Bronchial epithelial cell (primary cell): ENCODE data around the gene FRMD4A. TPM values are rescaled to one million over a fixed set of nuclear protein-coding genes. Genes with fewer than 3 reads are reported as not detected.

ENCODE experiments used
- DNase-seq: peaks from one replicate; pipeline ENCODE4 v3.0.0-alpha.2; 2010; ENCODE audit warnings: low read depth
- FAIRE-seq: peaks from 2 replicates; lab custom pipeline; 2011; peaks lifted over from hg19 to GRCh38; lab: Jason Lieb, UNC
- H3K27me3 ChIP-seq: 2 replicates; pipeline ENCODE4 v1.5.1; 2011; ENCODE audit warnings: low read length; ENCODE audit not compliant: control insufficient read depth, insufficient read depth
- H3K36me3 ChIP-seq: 2 replicates; pipeline ENCODE4 v1.5.1; 2011; ENCODE audit warnings: low read length; ENCODE audit not compliant: control insufficient read depth, insufficient read depth
- H3K4me3 ChIP-seq: 2 replicates; pipeline ENCODE4 v1.5.1; 2011; ENCODE audit warnings: mild to moderate bottlenecking, low read depth, low read length, control low read depth
- CTCF ChIP-seq: IDR thresholded peaks from 2 replicates; pipeline ENCODE4 v1.5.1; 2011; ENCODE audit warnings: mild to moderate bottlenecking, moderate library complexity, low read length, control low read depth, inconsistent platforms; ENCODE audit not compliant: insufficient read depth, severe bottlenecking
- total RNA-seq: library from RNA; depleted of rRNA; stranded (reverse); fragments of >200 nt; gene quantifications from 2 replicates; pipeline ENCODE4 v1.2.1, GENCODE V29; 2014

The FRMD4A gene
- total RNA-seq, 1 donor from 2014 or later, result 3.2 TPM

DNA sequence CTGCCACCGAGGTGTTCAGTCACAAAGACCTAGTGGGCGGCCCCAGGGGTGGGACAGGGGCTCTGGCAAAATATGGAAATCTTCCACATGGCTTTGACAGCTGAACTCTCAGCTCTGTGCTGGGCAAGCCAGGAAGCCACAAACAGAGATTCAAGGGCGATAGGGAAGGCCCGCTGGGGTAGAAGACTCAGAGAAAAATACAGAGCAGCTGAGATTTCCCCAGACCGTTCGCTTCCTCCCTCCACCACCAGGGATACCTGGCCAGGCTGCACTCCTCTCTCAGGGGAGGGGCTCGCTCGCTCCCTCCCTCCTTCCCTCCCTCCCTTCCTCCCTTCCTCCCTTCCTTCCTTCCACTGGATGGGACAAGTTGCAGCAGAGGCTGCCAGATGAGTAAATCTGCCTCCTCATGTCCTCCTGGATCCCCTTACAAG is 483.5 kb downstream of the FRMD4A start:
- DNase-seq (peak; percentile 73), FAIRE-seq (no peak)
- Histone ChIP-seq H3K36me3 (no peaks in the 10 kb centered on the region), H3K4me3 (no peak overlapping the region), H3K27me3 (no peaks in the 10 kb centered on the region)
- peak; percentile 46 for TF ChIP-seq CTCF

GRCh38 chr10:13845897-13846296 is 484.8 kb downstream of the FRMD4A start:
- Histone ChIP-seq H3K4me3 (no peak overlapping the region), H3K27me3 (no peaks in the 10 kb centered on the region), H3K36me3 (no peaks in the 10 kb centered on the region)
- FAIRE-seq, result no peak
- DNase-seq, result no peak
- no peak for TF ChIP-seq CTCF

- no peaks in the 10 kb centered on the region for H3K27me3 ChIP-seq
- H3K36me3 ChIP-seq, result no peaks in the 10 kb centered on the region
- FAIRE-seq (no peak), DNase-seq (no peak)
- no peak overlapping the region for H3K4me3 ChIP-seq
- no peak for TF ChIP-seq CTCF
Measured at GRCh38 chr10:13844651-13845050, 486.1 kb downstream of the FRMD4A start.

- no peak for DNase-seq
- Histone ChIP-seq H3K36me3 (no peaks in the 10 kb centered on the region), H3K4me3 (no peak overlapping the region), H3K27me3 (no peaks in the 10 kb centered on the region)
- FAIRE-seq, result no peak
- no peak for TF ChIP-seq CTCF
Measured at GRCh38 chr10:13842117-13842516, 488.6 kb downstream of the FRMD4A start.

DNA sequence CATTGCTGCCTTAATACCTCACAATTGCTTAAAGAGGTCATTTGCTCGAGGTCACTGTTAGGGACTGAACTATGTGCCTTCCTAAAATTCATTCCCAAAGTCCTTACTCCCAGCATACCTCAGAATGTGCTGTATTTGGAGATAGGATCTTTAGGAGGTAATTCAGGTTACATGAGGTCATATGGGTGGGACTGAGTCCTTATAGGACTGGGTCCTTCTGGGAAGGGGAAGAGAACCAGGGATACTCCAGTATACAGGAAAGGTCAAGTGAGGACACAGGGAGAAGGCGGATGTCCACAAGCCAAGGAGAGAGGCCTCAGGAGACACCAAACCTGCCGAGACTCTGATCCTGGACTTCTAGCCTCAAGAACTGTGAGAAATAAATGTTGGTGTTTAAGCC is 490.7 kb downstream of the FRMD4A start:
- H3K4me3 ChIP-seq, result no peak overlapping the region
- no peak for DNase-seq
- no peak for FAIRE-seq
- TF ChIP-seq CTCF, result no peak
- H3K36me3 ChIP-seq, result no peaks in the 10 kb centered on the region
- no peaks in the 10 kb centered on the region for H3K27me3 ChIP-seq

DNA sequence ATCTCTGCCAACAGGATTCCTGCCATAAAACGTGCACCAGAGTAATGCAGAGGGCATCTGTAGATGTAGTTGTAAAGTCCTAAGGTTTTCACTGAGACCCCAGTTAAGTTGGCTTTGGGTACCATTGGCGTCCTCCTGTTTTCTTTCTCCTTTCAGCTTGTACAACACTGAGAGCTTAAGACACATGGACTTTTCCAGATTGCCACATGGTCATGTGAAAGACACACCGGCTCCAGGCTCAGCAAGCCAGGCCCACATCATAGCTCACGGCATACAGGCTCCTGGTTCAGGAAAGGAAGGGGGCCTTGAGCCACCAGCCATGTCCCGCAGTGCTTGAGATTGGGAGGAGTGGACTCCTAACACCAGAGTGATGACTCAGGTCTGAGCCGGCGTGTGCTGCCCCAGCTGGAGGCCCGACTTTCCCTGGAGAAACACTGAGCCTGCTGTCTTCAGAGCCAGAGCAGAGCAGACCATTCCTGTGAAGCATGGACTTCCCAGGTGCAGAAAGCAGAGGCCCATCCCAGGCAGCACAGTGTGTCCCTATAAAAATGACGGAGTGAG is 491.2 kb downstream of the FRMD4A start:
- Histone ChIP-seq H3K4me3 (no peak overlapping the region), H3K27me3 (no peaks in the 10 kb centered on the region), H3K36me3 (no peaks in the 10 kb centered on the region)
- peak; percentile 34 for DNase-seq
- no peak for FAIRE-seq
- TF ChIP-seq CTCF, result no peak
